Suprapubic skin (tissue), 4 donors: ENCODE measurements around the gene GAPDHS.

Experiments used
- CTCF ChIP-seq, 2 donors: fragments of 200-600 bp in 1 of 2; fragments of 450-650 bp in 1 of 2; sonication (generic) in 1 of 2; IDR thresholded peaks; one replicate each; pipeline ENCODE4 v1.5.1; 2016 to 2019; ENCODE audit warnings: antibody characterized with exemption in 2 of 2, mild to moderate bottlenecking in 1 of 2, moderate library complexity in 1 of 2
- EP300 ChIP-seq: sonication (generic); formaldehyde crosslinking; IDR thresholded peaks from one replicate; pipeline ENCODE4 v1.6.1; 2017; ENCODE audit warnings: antibody characterized with exemption
- POLR2A ChIP-seq, 2 donors: fragments of 450-650 bp; IDR thresholded peaks; one replicate each; pipeline ENCODE4 v1.6.1; 2017; ENCODE audit warnings: antibody characterized with exemption in 2 of 2, mild to moderate bottlenecking in 2 of 2, moderate library complexity in 2 of 2
- POLR2AphosphoS5 ChIP-seq, 3 donors: sonication (generic); formaldehyde crosslinking; IDR thresholded peaks; one replicate each; pipeline ENCODE4 v1.6.1; 2017; ENCODE audit warnings: antibody characterized with exemption in 3 of 3

- TF ChIP-seq CTCF (IDR thresholded peaks at IDR 0.05) (no peak), EP300 (no peak), POLR2A (IDR thresholded peaks at IDR 0.05) (no peak), POLR2AphosphoS5 (IDR thresholded peaks at IDR 0.05) (no peak)
Measured at GRCh38 chr19:35559281-35559659, 26.0 kb downstream of the GAPDHS start.
